Measurements from ENCODE around the gene PER2.

Gene PER2

DNA sequence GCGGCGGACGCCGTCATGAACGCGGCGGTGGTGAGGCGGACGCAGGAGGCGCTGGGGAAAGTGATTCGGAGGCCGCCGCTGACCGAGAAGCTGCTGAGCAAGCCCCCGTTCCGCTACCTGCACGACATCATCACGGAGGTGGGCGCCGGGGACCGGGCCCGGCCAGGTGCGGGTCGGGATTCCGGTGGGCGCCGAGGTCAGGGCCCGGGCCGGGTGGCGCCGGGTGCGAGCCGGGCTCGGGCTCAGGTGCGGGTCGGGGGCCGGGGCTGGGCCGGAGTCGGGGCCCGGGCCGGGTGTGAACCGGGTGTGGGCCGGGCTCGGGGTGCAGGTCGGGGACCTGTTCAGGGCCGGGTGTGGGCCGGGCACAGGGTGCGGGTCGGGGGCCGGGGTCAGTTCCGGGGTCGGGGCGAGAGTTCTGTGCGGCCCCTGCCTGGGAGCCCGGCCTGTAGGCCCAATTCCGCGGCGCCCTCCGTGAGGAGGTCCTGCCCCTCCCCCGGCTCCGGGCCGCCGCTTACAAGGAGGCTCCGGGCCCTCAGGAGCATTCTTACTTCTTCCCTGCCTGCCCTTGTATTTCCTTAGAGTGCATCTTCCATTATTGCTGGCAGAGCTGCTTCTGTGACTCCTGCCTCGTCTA lies 32.4 kb upstream of the PER2 start:
- TF ChIP-seq SIN3A (IDR thresholded peaks at IDR 0.05; ENCODE audit: borderline replicate concordance, insufficient read depth, low read length) (no peak), TAF1 (IDR thresholded peaks at IDR 0.05; ENCODE audit: borderline replicate concordance, insufficient read depth, low read length) (no peak), POLR2AphosphoS5 (IDR thresholded peaks at IDR 0.05; ENCODE audit: low read depth, low read length) (no peak), FOXP2 (optimal IDR thresholded peaks at IDR 0.05; ENCODE audit: borderline replicate concordance, extremely low read depth, extremely low read length, insufficient read depth) (no peak)
- TF ChIP-seq, protein P1, sequence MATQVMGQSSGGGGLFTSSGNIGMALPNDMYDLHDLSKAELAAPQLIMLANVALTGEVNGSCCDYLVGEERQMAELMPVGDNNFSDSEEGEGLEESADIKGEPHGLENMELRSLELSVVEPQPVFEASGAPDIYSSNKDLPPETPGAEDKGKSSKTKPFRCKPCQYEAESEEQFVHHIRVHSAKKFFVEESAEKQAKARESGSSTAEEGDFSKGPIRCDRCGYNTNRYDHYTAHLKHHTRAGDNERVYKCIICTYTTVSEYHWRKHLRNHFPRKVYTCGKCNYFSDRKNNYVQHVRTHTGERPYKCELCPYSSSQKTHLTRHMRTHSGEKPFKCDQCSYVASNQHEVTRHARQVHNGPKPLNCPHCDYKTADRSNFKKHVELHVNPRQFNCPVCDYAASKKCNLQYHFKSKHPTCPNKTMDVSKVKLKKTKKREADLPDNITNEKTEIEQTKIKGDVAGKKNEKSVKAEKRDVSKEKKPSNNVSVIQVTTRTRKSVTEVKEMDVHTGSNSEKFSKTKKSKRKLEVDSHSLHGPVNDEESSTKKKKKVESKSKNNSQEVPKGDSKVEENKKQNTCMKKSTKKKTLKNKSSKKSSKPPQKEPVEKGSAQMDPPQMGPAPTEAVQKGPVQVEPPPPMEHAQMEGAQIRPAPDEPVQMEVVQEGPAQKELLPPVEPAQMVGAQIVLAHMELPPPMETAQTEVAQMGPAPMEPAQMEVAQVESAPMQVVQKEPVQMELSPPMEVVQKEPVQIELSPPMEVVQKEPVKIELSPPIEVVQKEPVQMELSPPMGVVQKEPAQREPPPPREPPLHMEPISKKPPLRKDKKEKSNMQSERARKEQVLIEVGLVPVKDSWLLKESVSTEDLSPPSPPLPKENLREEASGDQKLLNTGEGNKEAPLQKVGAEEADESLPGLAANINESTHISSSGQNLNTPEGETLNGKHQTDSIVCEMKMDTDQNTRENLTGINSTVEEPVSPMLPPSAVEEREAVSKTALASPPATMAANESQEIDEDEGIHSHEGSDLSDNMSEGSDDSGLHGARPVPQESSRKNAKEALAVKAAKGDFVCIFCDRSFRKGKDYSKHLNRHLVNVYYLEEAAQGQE (IDR thresholded peaks at IDR 0.05; ENCODE audit: insufficient read depth in 1 of 2, low read depth in 2 of 2, low read length in 2 of 2), result no peak

DNA sequence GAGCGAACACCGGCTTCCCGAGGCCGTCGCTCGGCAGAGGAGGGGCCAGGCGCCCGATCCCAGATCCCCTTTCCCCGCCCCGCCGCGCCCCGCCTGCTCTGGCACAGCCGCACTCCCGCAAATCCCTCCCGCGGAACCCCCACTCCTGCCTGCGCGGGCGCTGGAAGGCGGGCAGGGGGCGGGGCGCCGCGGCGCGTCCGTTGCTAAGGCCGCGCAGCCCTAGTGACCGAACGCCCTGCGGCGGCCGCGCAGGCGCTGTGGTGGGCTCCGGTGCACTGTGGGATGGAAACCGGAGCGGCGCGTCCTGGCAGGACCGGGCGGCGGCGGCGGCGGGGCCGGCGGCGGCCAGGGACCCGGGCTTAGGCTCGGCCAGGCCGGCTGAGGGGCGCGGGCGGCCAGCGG lies 31.8 kb upstream of the PER2 start, which contains the start of gene TRAF3IP1:
TSS of gene TRAF3IP1 (plus strand) at position 273 of the 402 bp plus-strand sequence. CDS start 145 bp downstream, outside the sequence.
- TF ChIP-seq FOXP2 (optimal IDR thresholded peaks at IDR 0.05; ENCODE audit: borderline replicate concordance, extremely low read depth, extremely low read length, insufficient read depth), result peak; percentile 48
- TF ChIP-seq POLR2AphosphoS5 (IDR thresholded peaks at IDR 0.05; ENCODE audit: low read depth, low read length), result no peak
- TF ChIP-seq SIN3A (IDR thresholded peaks at IDR 0.05; ENCODE audit: borderline replicate concordance, insufficient read depth, low read length), result peak; percentile 55; the same call in 1 of the 2 replicates

DNA sequence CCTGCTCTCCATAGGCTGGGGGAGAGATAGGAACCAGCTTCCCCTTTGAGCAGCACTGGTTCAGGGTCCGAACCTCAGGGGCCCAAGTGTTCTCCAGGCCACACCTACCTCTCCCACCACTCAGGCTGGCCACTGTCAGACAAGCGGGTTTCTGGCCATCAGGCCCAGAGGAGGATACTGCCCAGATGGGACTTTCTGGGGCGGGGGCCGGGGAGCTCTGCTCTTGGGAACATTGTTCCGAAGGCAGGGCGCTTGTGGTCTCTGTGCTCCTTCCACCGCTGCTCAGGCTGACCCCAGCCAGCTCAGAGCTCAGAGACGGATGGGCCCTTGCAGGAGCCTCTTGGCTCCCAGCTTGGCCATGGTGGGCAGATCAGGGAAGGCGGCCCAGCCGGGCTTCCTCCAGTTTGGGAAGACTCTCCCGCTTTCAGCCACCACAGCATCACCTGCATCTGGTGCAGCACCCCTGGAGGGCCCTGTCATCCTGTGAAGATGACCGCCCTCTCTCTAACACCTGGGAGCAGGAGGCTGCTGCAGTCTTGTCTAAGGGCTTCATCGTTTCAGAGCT lies 26.7 kb upstream of the PER2 start:
- no peak for TF ChIP-seq TAF1 (IDR thresholded peaks at IDR 0.05; ENCODE audit: borderline replicate concordance, insufficient read depth, low read length)
- TF ChIP-seq, protein P1 (IDR thresholded peaks at IDR 0.05; ENCODE audit: insufficient read depth in 1 of 2, low read depth in 2 of 2, low read length in 2 of 2), result no peak
- TF ChIP-seq FOXP2 (optimal IDR thresholded peaks at IDR 0.05; ENCODE audit: borderline replicate concordance, extremely low read depth, extremely low read length, insufficient read depth), result no peak
- TF ChIP-seq POLR2AphosphoS5 (IDR thresholded peaks at IDR 0.05; ENCODE audit: low read depth, low read length), result no peak
- no peak for TF ChIP-seq SIN3A (IDR thresholded peaks at IDR 0.05; ENCODE audit: borderline replicate concordance, insufficient read depth, low read length)

DNA sequence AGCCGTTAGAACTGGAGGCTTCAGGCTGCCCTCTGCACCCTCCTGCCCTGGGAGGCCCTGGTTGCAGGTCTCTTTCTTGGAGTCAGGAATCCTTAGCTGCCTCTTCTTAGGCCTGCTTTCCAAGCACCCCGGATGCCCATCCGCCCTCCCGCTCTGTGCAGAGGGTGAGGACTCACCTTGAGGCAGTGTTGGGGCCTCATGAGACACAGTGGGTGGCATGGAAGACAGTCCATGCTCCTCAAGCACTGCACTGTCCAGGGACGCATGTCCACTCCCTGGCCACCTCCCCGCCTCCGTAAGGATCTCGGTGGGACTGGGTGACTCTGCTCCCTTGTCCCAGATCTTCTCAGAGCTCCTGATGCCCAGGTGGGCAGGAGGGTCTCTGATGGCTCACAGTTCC lies 26.2 kb upstream of the PER2 start:
- TF ChIP-seq POLR2AphosphoS5 (IDR thresholded peaks at IDR 0.05; ENCODE audit: low read depth, low read length) (no peak), FOXP2 (optimal IDR thresholded peaks at IDR 0.05; ENCODE audit: borderline replicate concordance, extremely low read depth, extremely low read length, insufficient read depth) (no peak), TAF1 (IDR thresholded peaks at IDR 0.05; ENCODE audit: borderline replicate concordance, insufficient read depth, low read length) (no peak), SIN3A (IDR thresholded peaks at IDR 0.05; ENCODE audit: borderline replicate concordance, insufficient read depth, low read length) (no peak)
- TF ChIP-seq, protein P1 (IDR thresholded peaks at IDR 0.05; ENCODE audit: insufficient read depth in 1 of 2, low read depth in 2 of 2, low read length in 2 of 2), result no peak

DNA sequence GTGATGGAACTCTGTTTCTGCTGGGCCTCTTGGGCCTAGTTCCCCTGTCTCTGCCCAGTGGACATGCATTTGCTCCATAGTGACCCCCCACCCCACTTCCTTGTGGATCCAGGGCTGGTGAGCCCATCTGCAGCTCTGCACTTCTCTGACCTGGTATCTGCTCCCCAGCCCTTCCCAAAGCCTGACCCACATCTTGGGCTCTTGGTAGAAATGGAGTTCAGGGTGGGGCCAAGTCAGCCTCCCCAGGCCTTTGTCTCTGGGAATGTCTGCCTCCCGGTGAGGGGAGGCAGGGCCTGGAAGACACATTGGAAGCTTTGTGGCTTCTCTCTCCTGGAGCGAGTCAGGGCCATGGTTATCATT lies 25.6 kb upstream of the PER2 start:
- TF ChIP-seq SIN3A (IDR thresholded peaks at IDR 0.05; ENCODE audit: borderline replicate concordance, insufficient read depth, low read length) (no peak), POLR2AphosphoS5 (IDR thresholded peaks at IDR 0.05; ENCODE audit: low read depth, low read length) (no peak), FOXP2 (optimal IDR thresholded peaks at IDR 0.05; ENCODE audit: borderline replicate concordance, extremely low read depth, extremely low read length, insufficient read depth) (no peak), TAF1 (IDR thresholded peaks at IDR 0.05; ENCODE audit: borderline replicate concordance, insufficient read depth, low read length) (no peak)
- TF ChIP-seq, protein P1 (IDR thresholded peaks at IDR 0.05; ENCODE audit: insufficient read depth in 1 of 2, low read depth in 2 of 2, low read length in 2 of 2), result no peak
